DND-41 (cell line): ENCODE results near the gene MON1A.

Experiments used
- ATAC-seq: fragments of 200-7000 bp; cut with Tn5 transposase; 3 replicates; pipeline ENCODE4 v1.9.1; 2021; ENCODE audit warnings: low read depth; ENCODE audit not compliant: insufficient read depth
- DNase-seq: peaks from one replicate; pipeline ENCODE4 v3.0.0-alpha.2; 2020
- H2AFZ ChIP-seq: 2 replicates; pipeline ENCODE4 v1.6.0; 2012; ENCODE audit warnings: low read depth, low read length
- H3K27ac ChIP-seq: 2 replicates; pipeline ENCODE4 v1.5.1; 2012; ENCODE audit warnings: low read length, inconsistent platforms
- H3K27me3 ChIP-seq: fragments of 200-600 bp; sonication (generic); 2 replicates; pipeline ENCODE4 v1.6.0; 2012; ENCODE audit warnings: low read length, mild to moderate bottlenecking, inconsistent platforms; ENCODE audit not compliant: insufficient read depth, poor library complexity
- H3K36me3 ChIP-seq: 2 replicates; pipeline ENCODE4 v1.5.1; 2012; ENCODE audit warnings: low read length, inconsistent platforms; ENCODE audit not compliant: insufficient read depth
- H3K4me1 ChIP-seq: 2 replicates; pipeline ENCODE4 v1.5.1; 2012; ENCODE audit warnings: mild to moderate bottlenecking, low read length; ENCODE audit not compliant: insufficient read depth
- H3K4me2 ChIP-seq: 2 replicates; pipeline ENCODE4 v1.6.0; 2012; ENCODE audit warnings: mild to moderate bottlenecking, moderate library complexity, low read length, inconsistent platforms; ENCODE audit not compliant: insufficient read depth
- H3K4me3 ChIP-seq, 2 experiments: fragments of 200-600 bp in 1 of 2; shearing (Covaris generic) in 1 of 2; 2 replicates each; pipeline ENCODE4 v1.5.1; 2012 to 2016; ENCODE audit warnings: inconsistent platforms in 2 of 2, low read length in 2 of 2, mild to moderate bottlenecking in 2 of 2, low read depth in 1 of 2, moderate library complexity in 1 of 2
- H3K79me2 ChIP-seq: 2 replicates; pipeline ENCODE4 v1.6.0; 2012; ENCODE audit warnings: low read length, inconsistent platforms; ENCODE audit not compliant: insufficient read depth
- H3K9ac ChIP-seq: 2 replicates; pipeline ENCODE4 v1.6.0; 2012; ENCODE audit warnings: low read depth, mild to moderate bottlenecking, inconsistent platforms, low read length, moderate library complexity
- H3K9me3 ChIP-seq: 2 replicates; pipeline ENCODE4 v1.5.1; 2012; ENCODE audit warnings: low read length, moderate library complexity, mild to moderate bottlenecking, inconsistent platforms; ENCODE audit not compliant: insufficient read depth, severe bottlenecking
- H4K20me1 ChIP-seq: 2 replicates; pipeline ENCODE4 v1.6.0; 2012; ENCODE audit warnings: low read length; ENCODE audit not compliant: insufficient read depth
- CTCF ChIP-seq: IDR thresholded peaks from 2 replicates; pipeline ENCODE4 v1.5.1; 2012; ENCODE audit warnings: borderline replicate concordance, low read length, moderate library complexity, mild to moderate bottlenecking; ENCODE audit not compliant: poor library complexity, severe bottlenecking; ENCODE audit errors: extremely low read depth
- EZH2 ChIP-seq: IDR thresholded peaks from 3 replicates; pipeline ENCODE4 v1.6.1; 2012; ENCODE audit warnings: borderline replicate concordance, low read depth, mild to moderate bottlenecking, moderate library complexity, low read length, inconsistent platforms; ENCODE audit not compliant: severe bottlenecking

The MON1A gene

GRCh38 chr3:49916686-49917085 lies 12.9 kb downstream of the MON1A start:
- Histone ChIP-seq H2AFZ (no peak overlapping the region), H3K4me1 (no peaks in the 10 kb centered on the region)
- TF ChIP-seq EZH2 (no peak), CTCF (no peak)

GRCh38 chr3:49914906-49915305 lies 14.7 kb downstream of the MON1A start:
- no peak overlapping the region for H3K27ac ChIP-seq
- TF ChIP-seq EZH2 (no peak), CTCF (no peak)
- no peaks in the 10 kb centered on the region for H3K27me3 ChIP-seq
- peaks cover 29% of the 10 kb centered on the region for H3K36me3 ChIP-seq
- H3K4me3 ChIP-seq: no peak overlapping the region
- no peaks in the 10 kb centered on the region for H3K4me1 ChIP-seq
- no peak overlapping the region for H3K4me2 ChIP-seq
- no peak overlapping the region for H3K9ac ChIP-seq
- H3K9me3 ChIP-seq: no peaks in the 10 kb centered on the region
- ATAC-seq (no peak), DNase-seq (no peak)
- H2AFZ ChIP-seq: no peak overlapping the region
- peaks cover 4% of the 10 kb centered on the region; the same call in 1 of the 2 replicates for H4K20me1 ChIP-seq
- no peaks in the 10 kb centered on the region for H3K79me2 ChIP-seq

More at GRCh38 chr3:49916686-49917085, 12.9 kb downstream of the MON1A start:
- Histone ChIP-seq H3K4me2 (no peak overlapping the region), H3K9me3 (no peaks in the 10 kb centered on the region), H3K36me3 (peaks cover 14% of the 10 kb centered on the region; the same call in 1 of the 2 replicates), H3K79me2 (no peaks in the 10 kb centered on the region; the same call in 1 of the 2 replicates), H3K27ac (no peak overlapping the region), H3K4me3 (no peak overlapping the region), H4K20me1 (peaks cover 4% of the 10 kb centered on the region; the same call in 1 of the 2 replicates), H3K9ac (no peak overlapping the region), H3K27me3 (no peaks in the 10 kb centered on the region)
- ATAC-seq (no peak), DNase-seq (no peak)

GRCh38 chr3:49912881-49913281 lies 16.7 kb downstream of the MON1A start:
- Histone ChIP-seq H3K27ac (no peak overlapping the region), H3K79me2 (no peaks in the 10 kb centered on the region), H3K9ac (no peak overlapping the region), H3K36me3 (peaks cover 47% of the 10 kb centered on the region), H3K4me3 (no peak overlapping the region), H3K9me3 (no peaks in the 10 kb centered on the region), H3K4me2 (no peak overlapping the region), H3K27me3 (no peaks in the 10 kb centered on the region), H4K20me1 (peaks cover 4% of the 10 kb centered on the region; the same call in 1 of the 2 replicates), H2AFZ (no peak overlapping the region), H3K4me1 (no peaks in the 10 kb centered on the region)
- no peak for DNase-seq
- TF ChIP-seq EZH2 (no peak), CTCF (no peak)
- ATAC-seq: no peak

- Histone ChIP-seq H3K9ac (no peak overlapping the region), H3K79me2 (no peaks in the 10 kb centered on the region), H4K20me1 (peaks cover 2% of the 10 kb centered on the region; the same call in 1 of the 2 replicates), H3K4me1 (no peaks in the 10 kb centered on the region), H3K9me3 (no peaks in the 10 kb centered on the region), H3K36me3 (peaks cover 47% of the 10 kb centered on the region), H2AFZ (no peak overlapping the region), H3K27me3 (no peaks in the 10 kb centered on the region), H3K27ac (no peak overlapping the region), H3K4me3 (no peak overlapping the region), H3K4me2 (no peak overlapping the region)
- TF ChIP-seq EZH2 (no peak), CTCF (no peak)
- DNase-seq (no peak), ATAC-seq (no peak)
Observed at GRCh38 chr3:49911611-49912010, 18.0 kb downstream of the MON1A start.
